NCI-H524 treated with DMSO at 0.1 percent for 48 hours (cell line): Measurements from ENCODE around the gene ACSL1.

Experiments used
- DNase-seq: peaks from one replicate; lab custom pipeline; 2025; lab: John Stamatoyannopoulos, UW

The ACSL1 gene

GRCh38 chr4:184825896-184826690 is at the start of gene ACSL1:
Gene ACSL1 (minus strand): TSS chr4:184825968. CDS start chr4:184803514, 22,454 bp downstream.
- DNase-seq: no peak

- DNase-seq: no peak
Observed at GRCh38 chr4:184873054-184873453, 47.3 kb upstream of the ACSL1 start.

GRCh38 chr4:184870718-184871117 is 45.0 kb upstream of the ACSL1 start:
- no peak for DNase-seq

GRCh38 chr4:184868623-184869022 is 42.9 kb upstream of the ACSL1 start:
- DNase-seq: no peak

- no peak for DNase-seq
Observed at GRCh38 chr4:184863916-184864315, 38.1 kb upstream of the ACSL1 start.

GRCh38 chr4:184861047-184861446 is 35.3 kb upstream of the ACSL1 start:
- DNase-seq: no peak

GRCh38 chr4:184860018-184860779 is 34.4 kb upstream of the ACSL1 start:
- no peak for DNase-seq

GRCh38 chr4:184857441-184858121 is 31.8 kb upstream of the ACSL1 start:
- DNase-seq: no peak

GRCh38 chr4:184856277-184856609 is 30.5 kb upstream of the ACSL1 start:
- DNase-seq: no peak

- DNase-seq: no peak
Observed at GRCh38 chr4:184854673-184855072, 28.9 kb upstream of the ACSL1 start.

- DNase-seq: no peak
Observed at GRCh38 chr4:184853436-184853835, 27.7 kb upstream of the ACSL1 start.

GRCh38 chr4:184851886-184852285 is 26.1 kb upstream of the ACSL1 start:
- DNase-seq: no peak

GRCh38 chr4:184851200-184851541 is 25.4 kb upstream of the ACSL1 start:
- no peak for DNase-seq

GRCh38 chr4:184850431-184851199 is 24.8 kb upstream of the ACSL1 start:
- DNase-seq: no peak

GRCh38 chr4:184850018-184850417 is 24.2 kb upstream of the ACSL1 start:
- no peak for DNase-seq

GRCh38 chr4:184849185-184849584 is 23.4 kb upstream of the ACSL1 start:
- DNase-seq: no peak

- DNase-seq: no peak
Observed at GRCh38 chr4:184848510-184848909, 22.7 kb upstream of the ACSL1 start.

- DNase-seq: no peak
Observed at GRCh38 chr4:184846531-184846930, 20.8 kb upstream of the ACSL1 start.

GRCh38 chr4:184845367-184846021 is 19.7 kb upstream of the ACSL1 start:
- no peak for DNase-seq

GRCh38 chr4:184844742-184845141 is 19.0 kb upstream of the ACSL1 start:
- no peak for DNase-seq

- DNase-seq: no peak
Observed at GRCh38 chr4:184843984-184844554, 18.3 kb upstream of the ACSL1 start.
